SK-N-SH (cell line): ENCODE data around the gene MAP4K3. TPM values are rescaled to one million over a fixed set of nuclear protein-coding genes. Genes with fewer than 3 reads are reported as not detected.
A peak's percentile ranks its signal among the peaks of the same experiment; 100 is the strongest.

Source experiments
- CTCF ChIA-PET: fragments of 300-600, 350-600 bp; formaldehyde crosslinking; extraction: SDS; loops from one replicate; lab custom pipeline; 2021; lab: Yijun Ruan, JAX
- POLR2A ChIA-PET: fragments of 350-600 bp; sonication (Branson Sonifier 250); formaldehyde crosslinking; extraction: SDS; loops from one replicate; lab custom pipeline; 2020; ENCODE audit warnings: antibody characterized with exemption, inconsistent platforms; lab: Yijun Ruan, JAX
- DNase-seq: peaks from one replicate; pipeline ENCODE4 v3.0.0; 2012
- H2AFZ ChIP-seq: fragments of 200-600 bp; sonication (generic); 2 replicates; pipeline ENCODE4 v1.8.1; 2016; ENCODE audit warnings: antibody characterized with exemption, mild to moderate bottlenecking, low read depth
- H3F3A ChIP-seq: fragments of 200-600 bp; sonication (generic); replicated peaks from 2 replicates; pipeline ENCODE3; 2016; ENCODE audit warnings: antibody characterized with exemption, mild to moderate bottlenecking; ENCODE audit not compliant: insufficient read depth
- H3K27ac ChIP-seq, 2 experiments: fragments of 200-500 bp in 1 of 2; fragments of 200-600 bp in 1 of 2; sonication (Bioruptor generic) in 1 of 2; sonication (generic), shearing (Covaris generic) in 1 of 2; 2 replicates each; pipeline versions ENCODE4 v1.5.1 to v1.6.1; 2014 to 2016; ENCODE audit warnings: low read depth in 2 of 2, inconsistent platforms in 1 of 2, low read length in 1 of 2, mild to moderate bottlenecking in 1 of 2, mixed read lengths in 1 of 2
- H3K27me3 ChIP-seq: fragments of 200-600 bp; sonication (generic), shearing (Covaris generic); 2 replicates; pipeline ENCODE4 v1.6.1; 2016; ENCODE audit warnings: mixed run types; ENCODE audit not compliant: insufficient read depth
- H3K36me3 ChIP-seq, 2 experiments: fragments of 200-500 bp in 1 of 2; fragments of 200-600 bp in 1 of 2; sonication (Bioruptor generic) in 1 of 2; sonication (generic) in 1 of 2; replicated peaks in 1 of 2; 2 replicates each; pipeline versions ENCODE3 to v1.5.1; 2014 to 2016; ENCODE audit warnings: low read length in 1 of 2, mild to moderate bottlenecking in 1 of 2; ENCODE audit not compliant: insufficient read depth in 2 of 2, control insufficient read depth in 1 of 2
- H3K4me1 ChIP-seq, 2 experiments: fragments of 200-500 bp in 1 of 2; fragments of 200-600 bp in 1 of 2; sonication (Bioruptor generic) in 1 of 2; sonication (generic), shearing (Covaris generic) in 1 of 2; 2 replicates each; pipeline versions ENCODE4 v1.5.1 to v1.6.1; 2014 to 2016; ENCODE audit warnings: low read depth in 1 of 2, low read length in 1 of 2, mixed run types in 1 of 2; ENCODE audit not compliant: insufficient read depth in 2 of 2, control insufficient read depth in 1 of 2
- H3K4me2 ChIP-seq: fragments of 200-600 bp; sonication (generic), shearing (Covaris generic); 2 replicates; pipeline ENCODE4 v1.6.1; 2017; ENCODE audit warnings: mixed run types
- H3K4me3 ChIP-seq, 2 experiments: fragments of 200-500 bp in 1 of 2; fragments of 200-600 bp in 1 of 2; sonication (Bioruptor generic) in 1 of 2; sonication (generic), shearing (Covaris generic) in 1 of 2; 2 replicates each; pipeline versions ENCODE4 v1.5.1 to v1.8.1; 2014 to 2016; ENCODE audit warnings: low read depth in 2 of 2, inconsistent platforms in 1 of 2, low read length in 1 of 2, mild to moderate bottlenecking in 1 of 2, mixed read lengths in 1 of 2, moderate library complexity in 1 of 2
- H3K79me2 ChIP-seq: fragments of 200-600 bp; sonication (generic); 2 replicates; pipeline ENCODE4 v1.8.1; 2017; ENCODE audit warnings: mild to moderate bottlenecking; ENCODE audit not compliant: insufficient read depth
- H3K9ac ChIP-seq: fragments of 200-600 bp; sonication (generic); 2 replicates; pipeline ENCODE4 v1.6.1; 2017; ENCODE audit warnings: mixed run types
- H3K9me2 ChIP-seq: fragments of 200-600 bp; sonication (generic); 2 replicates; pipeline ENCODE4 v1.6.1; 2017; ENCODE audit warnings: mixed run types
- H3K9me3 ChIP-seq: fragments of 200-600 bp; sonication (generic); 2 replicates; pipeline ENCODE4 v1.6.1; 2017; ENCODE audit warnings: mixed run types, mild to moderate bottlenecking, moderate library complexity
- H4K20me1 ChIP-seq: fragments of 200-600 bp; sonication (generic); 2 replicates; pipeline ENCODE4 v1.6.1; 2017; ENCODE audit warnings: mild to moderate bottlenecking, mixed run types; ENCODE audit not compliant: insufficient read depth
- CHD2 ChIP-seq: fragments of 150-350 bp; IDR thresholded peaks from 2 replicates; pipeline ENCODE4 v1.6.1; 2018; ENCODE audit warnings: low read length; ENCODE audit not compliant: partially characterized antibody
- EP300 ChIP-seq, 2 experiments: IDR thresholded peaks; 2 replicates each; pipeline versions ENCODE4 v1.4.0 to v1.6.1; 2012; ENCODE audit warnings: borderline replicate concordance in 1 of 2, low read depth in 1 of 2, low read length in 1 of 2
- EZH2phosphoT487 ChIP-seq: fragments of 200-600 bp; sonication (generic); IDR thresholded peaks from 2 replicates; pipeline ENCODE4 v1.6.1; 2017; ENCODE audit warnings: low read depth, mixed run types, mild to moderate bottlenecking, antibody characterized with exemption, moderate library complexity, borderline replicate concordance
- FOXM1 ChIP-seq: IDR thresholded peaks from 2 replicates; pipeline ENCODE4 v1.4.0; 2012; ENCODE audit warnings: low read depth, mild to moderate bottlenecking
- MXI1 ChIP-seq: IDR thresholded peaks from 2 replicates; pipeline ENCODE4 v1.6.1; 2012; ENCODE audit warnings: mild to moderate bottlenecking, low read depth, low read length, improper control_type of control experiment
- NRF1 ChIP-seq: IDR thresholded peaks from 2 replicates; pipeline ENCODE4 v1.6.1; 2012; ENCODE audit warnings: low read depth, mild to moderate bottlenecking, low read length
- POLR2AphosphoS5 ChIP-seq: IDR thresholded peaks from 2 replicates; pipeline ENCODE4 v1.6.1; 2012; ENCODE audit warnings: low read depth, low read length
- RFX5 ChIP-seq: IDR thresholded peaks from 2 replicates; pipeline ENCODE4 v1.6.1; 2012; ENCODE audit warnings: mild to moderate bottlenecking, improper control_type of control experiment, low read length
- YY1 ChIP-seq: IDR thresholded peaks from 2 replicates; pipeline ENCODE4 v1.4.0; 2012; ENCODE audit warnings: low read depth, mild to moderate bottlenecking
- WGBS: methylation state at CpG from one replicate; pipeline ENCODE4 v1.1.6; 2017; ENCODE audit warnings: low lambda C conversion rate; 5-methylcytosine and 5-hydroxymethylcytosine counted together
- polyA plus RNA-seq, 3 experiments: library from polyadenylated mRNA; depleted of rRNA; stranded (reverse); fragments of >200 nt; gene quantifications; 2 replicates each; pipeline ENCODE4 v1.2.3, GENCODE V29; 2012
- TF ChIP-seq, protein P1 (sequence below): fragments of 200-600 bp; sonication (generic); IDR thresholded peaks from 2 replicates; pipeline ENCODE4 v1.6.1; 2017; ENCODE audit warnings: antibody characterized with exemption, mild to moderate bottlenecking, moderate library complexity
- TF ChIP-seq, protein P2 (sequence below): IDR thresholded peaks from 2 replicates; pipeline ENCODE4 v1.6.1; 2012; ENCODE audit warnings: mild to moderate bottlenecking, low read depth, low read length, moderate library complexity
- TF ChIP-seq, protein P3 (sequence below): IDR thresholded peaks from 2 replicates; pipeline ENCODE4 v1.4.0; 2012; ENCODE audit warnings: low read depth

The MAP4K3 gene
- polyA plus RNA-seq, 1 of the 3 experiments (the other 2 are of a cell fraction), result 8.8 TPM

DNA sequence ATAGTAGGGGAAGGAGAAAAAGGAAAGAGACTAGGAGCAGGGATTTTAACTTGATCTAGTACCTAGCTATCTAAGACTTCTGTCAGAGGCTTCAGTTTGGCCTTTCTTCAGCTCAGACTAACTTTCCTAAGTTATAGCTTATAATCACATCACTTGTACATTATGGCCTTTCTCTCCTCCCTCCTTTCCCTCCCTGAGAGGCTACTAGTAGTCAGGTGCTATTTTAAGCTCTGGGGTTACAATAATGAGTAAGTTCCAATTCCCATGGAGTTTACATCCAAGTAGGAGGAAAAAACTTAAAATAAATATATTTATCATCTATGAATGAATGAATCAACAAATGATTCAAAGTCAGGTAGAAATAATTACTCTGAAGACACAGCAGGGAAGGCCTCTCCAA is 102.6 kb downstream of the MAP4K3 start:
- Histone ChIP-seq H3K4me1 (no peaks in the 10 kb centered on the region; a peak in 1 of 4 replicates), H3K27me3 (no peaks in the 10 kb centered on the region), H3K4me3 (no peak overlapping the region), H3K36me3 (peaks cover 32 to 35% of the 10 kb centered on the region in 2 experiments), H3K9me3 (no peaks in the 10 kb centered on the region), H3F3A (no peaks in the 10 kb centered on the region), H3K9ac (no peak overlapping the region), H4K20me1 (no peaks in the 10 kb centered on the region), H3K9me2 (no peaks in the 10 kb centered on the region), H3K27ac (no peak overlapping the region), H3K4me2 (no peak overlapping the region), H2AFZ (no peak overlapping the region), H3K79me2 (peaks cover 5% of the 10 kb centered on the region; the same call in 1 of the 2 replicates)
- POLR2A ChIA-PET, result interaction anchor here (0.6 kb wide), 2 partner anchors 12 to 281 kb away, joined by 3 read pairs; no protein-coding TSS in a partner anchor
- DNase-seq, result no peak
- CTCF ChIA-PET, result interaction anchor here (1.2 kb wide), 1 partner anchor 13 kb away, joined by 3 read pairs; no protein-coding TSS in a partner anchor
- TF ChIP-seq YY1 (no peak), RFX5 (no peak), FOXM1 (no peak), MXI1 (no peak), EZH2phosphoT487 (no peak), CHD2 (no peak), POLR2AphosphoS5 (no peak)

DNA sequence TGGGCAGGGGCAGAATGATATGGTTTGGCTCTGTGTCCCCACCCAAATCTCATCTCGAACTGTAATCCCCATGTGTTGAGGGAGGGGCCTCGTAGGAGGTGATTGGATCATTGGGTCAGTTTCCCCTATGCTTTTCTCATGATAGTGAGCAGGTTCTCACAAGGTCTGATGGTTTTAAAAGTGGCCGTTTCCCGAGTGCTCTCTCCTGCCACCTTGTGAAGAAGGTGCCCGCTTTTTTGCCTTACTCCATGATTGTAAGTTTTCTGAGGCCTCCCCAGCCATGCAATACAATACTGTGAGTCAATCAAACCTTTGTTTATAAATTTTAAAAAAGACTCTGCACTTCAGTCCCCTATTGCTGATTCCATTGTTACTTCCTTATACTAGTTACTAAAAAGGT is 110.4 kb downstream of the MAP4K3 start:
- Histone ChIP-seq H3K79me2 (no peaks in the 10 kb centered on the region; the same call in 1 of the 2 replicates), H4K20me1 (no peaks in the 10 kb centered on the region), H3K36me3 (peaks cover 43 to 48% of the 10 kb centered on the region in 2 experiments), H3K9ac (no peak overlapping the region), H3K4me1 (no peaks in the 10 kb centered on the region), H3K9me2 (no peaks in the 10 kb centered on the region), H3F3A (no peaks in the 10 kb centered on the region), H3K9me3 (0 out of 2 replicates have a peak, but pooled peaks cover 4% of the 10 kb centered on the region), H3K4me2 (no peak overlapping the region), H3K27ac (no peak overlapping the region), H2AFZ (no peak overlapping the region), H3K27me3 (no peaks in the 10 kb centered on the region), H3K4me3 (no peak overlapping the region)
- 89% methylated on average over 5 of the region's 5 CpGs for WGBS
- ChIA-PET CTCF (interaction anchor here (0.7 to 0.8 kb wide), 2 partner anchors 18 to 270 kb away, joined by 3 read pairs; no protein-coding TSS in a partner anchor), POLR2A (no interaction called here)
- TF ChIP-seq NRF1 (no peak), EP300 (IDR thresholded peaks at IDR 0.05; ENCODE audit: borderline replicate concordance in 1 of 2, low read depth in 1 of 2, low read length in 1 of 2) (no peak)
- TF ChIP-seq, protein P1, sequence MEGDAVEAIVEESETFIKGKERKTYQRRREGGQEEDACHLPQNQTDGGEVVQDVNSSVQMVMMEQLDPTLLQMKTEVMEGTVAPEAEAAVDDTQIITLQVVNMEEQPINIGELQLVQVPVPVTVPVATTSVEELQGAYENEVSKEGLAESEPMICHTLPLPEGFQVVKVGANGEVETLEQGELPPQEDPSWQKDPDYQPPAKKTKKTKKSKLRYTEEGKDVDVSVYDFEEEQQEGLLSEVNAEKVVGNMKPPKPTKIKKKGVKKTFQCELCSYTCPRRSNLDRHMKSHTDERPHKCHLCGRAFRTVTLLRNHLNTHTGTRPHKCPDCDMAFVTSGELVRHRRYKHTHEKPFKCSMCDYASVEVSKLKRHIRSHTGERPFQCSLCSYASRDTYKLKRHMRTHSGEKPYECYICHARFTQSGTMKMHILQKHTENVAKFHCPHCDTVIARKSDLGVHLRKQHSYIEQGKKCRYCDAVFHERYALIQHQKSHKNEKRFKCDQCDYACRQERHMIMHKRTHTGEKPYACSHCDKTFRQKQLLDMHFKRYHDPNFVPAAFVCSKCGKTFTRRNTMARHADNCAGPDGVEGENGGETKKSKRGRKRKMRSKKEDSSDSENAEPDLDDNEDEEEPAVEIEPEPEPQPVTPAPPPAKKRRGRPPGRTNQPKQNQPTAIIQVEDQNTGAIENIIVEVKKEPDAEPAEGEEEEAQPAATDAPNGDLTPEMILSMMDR, result peak; percentile 10; the same call in 1 of the 2 replicates
- TF ChIP-seq, protein P2, sequence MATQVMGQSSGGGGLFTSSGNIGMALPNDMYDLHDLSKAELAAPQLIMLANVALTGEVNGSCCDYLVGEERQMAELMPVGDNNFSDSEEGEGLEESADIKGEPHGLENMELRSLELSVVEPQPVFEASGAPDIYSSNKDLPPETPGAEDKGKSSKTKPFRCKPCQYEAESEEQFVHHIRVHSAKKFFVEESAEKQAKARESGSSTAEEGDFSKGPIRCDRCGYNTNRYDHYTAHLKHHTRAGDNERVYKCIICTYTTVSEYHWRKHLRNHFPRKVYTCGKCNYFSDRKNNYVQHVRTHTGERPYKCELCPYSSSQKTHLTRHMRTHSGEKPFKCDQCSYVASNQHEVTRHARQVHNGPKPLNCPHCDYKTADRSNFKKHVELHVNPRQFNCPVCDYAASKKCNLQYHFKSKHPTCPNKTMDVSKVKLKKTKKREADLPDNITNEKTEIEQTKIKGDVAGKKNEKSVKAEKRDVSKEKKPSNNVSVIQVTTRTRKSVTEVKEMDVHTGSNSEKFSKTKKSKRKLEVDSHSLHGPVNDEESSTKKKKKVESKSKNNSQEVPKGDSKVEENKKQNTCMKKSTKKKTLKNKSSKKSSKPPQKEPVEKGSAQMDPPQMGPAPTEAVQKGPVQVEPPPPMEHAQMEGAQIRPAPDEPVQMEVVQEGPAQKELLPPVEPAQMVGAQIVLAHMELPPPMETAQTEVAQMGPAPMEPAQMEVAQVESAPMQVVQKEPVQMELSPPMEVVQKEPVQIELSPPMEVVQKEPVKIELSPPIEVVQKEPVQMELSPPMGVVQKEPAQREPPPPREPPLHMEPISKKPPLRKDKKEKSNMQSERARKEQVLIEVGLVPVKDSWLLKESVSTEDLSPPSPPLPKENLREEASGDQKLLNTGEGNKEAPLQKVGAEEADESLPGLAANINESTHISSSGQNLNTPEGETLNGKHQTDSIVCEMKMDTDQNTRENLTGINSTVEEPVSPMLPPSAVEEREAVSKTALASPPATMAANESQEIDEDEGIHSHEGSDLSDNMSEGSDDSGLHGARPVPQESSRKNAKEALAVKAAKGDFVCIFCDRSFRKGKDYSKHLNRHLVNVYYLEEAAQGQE, result no peak
- TF ChIP-seq, protein P3, sequence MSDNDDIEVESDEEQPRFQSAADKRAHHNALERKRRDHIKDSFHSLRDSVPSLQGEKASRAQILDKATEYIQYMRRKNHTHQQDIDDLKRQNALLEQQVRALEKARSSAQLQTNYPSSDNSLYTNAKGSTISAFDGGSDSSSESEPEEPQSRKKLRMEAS, result no peak
- DNase-seq, result no peak
